Endothelial cell of umbilical vein (primary cell): ENCODE data around the gene RHOC.

Experiments used
- CTCF ChIP-seq, 2 donors: IDR thresholded peaks; 1 replicate in 1 of 2; 2 replicates in 1 of 2; pipeline ENCODE4 v1.5.1; 2011; ENCODE audit warnings: low read length in 2 of 2, mild to moderate bottlenecking in 2 of 2, moderate library complexity in 2 of 2, control low read depth in 1 of 2, inconsistent platforms in 1 of 2, low read depth in 1 of 2; ENCODE audit not compliant: insufficient read depth in 1 of 2; ENCODE audit errors: extremely low read depth in 1 of 2
- EZH2 ChIP-seq: IDR thresholded peaks from 2 replicates; pipeline ENCODE4 v1.6.1; 2012; ENCODE audit warnings: borderline replicate concordance, low read depth, mild to moderate bottlenecking, moderate library complexity, low read length, inconsistent platforms; ENCODE audit not compliant: severe bottlenecking
- FOS ChIP-seq: IDR thresholded peaks from 2 replicates; pipeline ENCODE4 v1.6.1; 2011; ENCODE audit warnings: mild to moderate bottlenecking, low read length, moderate library complexity, borderline replicate concordance; ENCODE audit not compliant: insufficient read depth
- GATA2 ChIP-seq: IDR thresholded peaks from 2 replicates; pipeline ENCODE4 v1.7.0; 2011; ENCODE audit warnings: low read depth, mild to moderate bottlenecking, moderate library complexity, mixed read lengths, low read length; ENCODE audit not compliant: insufficient read length, insufficient read depth
- MAX ChIP-seq: IDR thresholded peaks from 2 replicates; pipeline ENCODE4 v1.6.1; 2011; ENCODE audit not compliant: insufficient read depth, insufficient read length
- POLR2A ChIP-seq: IDR thresholded peaks from 2 replicates; pipeline ENCODE4 v1.6.1; 2012; ENCODE audit warnings: low read depth, mild to moderate bottlenecking, control low read depth, low read length
- POLR2AphosphoS5 ChIP-seq: IDR thresholded peaks from 2 replicates; pipeline ENCODE4 v1.6.1; 2012; ENCODE audit warnings: low read depth, mild to moderate bottlenecking, control low read depth, low read length, moderate library complexity; ENCODE audit not compliant: insufficient read depth

GRCh38 chr1:112686835-112687234 lies 20.1 kb downstream of the RHOC start:
- no peak for TF ChIP-seq CTCF (IDR thresholded peaks at IDR 0.05; ENCODE audit: extremely low read depth in 1 of 2, insufficient read depth in 1 of 2, low read depth in 1 of 2, low read length in 2 of 2)
- TF ChIP-seq POLR2A = no peak
- no peak for TF ChIP-seq GATA2
- TF ChIP-seq FOS = no peak
- TF ChIP-seq MAX = no peak
- TF ChIP-seq EZH2 = no peak
- TF ChIP-seq POLR2AphosphoS5 = no peak
